Hippocampal formation (tissue), 2 donors: Measurements from ENCODE around the gene NUDT19.
"Not testable (repeated sequence)": the region's sequence is repeated elsewhere in the genome, so short reads cannot be mapped to it uniquely, and the experiment has no call there.

Source experiments
- DNase-seq, 2 donors: peaks; one replicate each; lab custom pipeline; 2025; lab: John Stamatoyannopoulos, UW

The NUDT19 gene

GRCh38 chr19:32691291-32691951 lies at the start of gene NUDT19:
NUDT19 (plus strand) TSS chr19:32691821; CDS start chr19:32691961, 140 bp downstream.
- peak; percentile 66 to 83 for DNase-seq

GRCh38 chr19:32642771-32643170 lies 48.9 kb upstream of the NUDT19 start:
- no peak for DNase-seq

DNA sequence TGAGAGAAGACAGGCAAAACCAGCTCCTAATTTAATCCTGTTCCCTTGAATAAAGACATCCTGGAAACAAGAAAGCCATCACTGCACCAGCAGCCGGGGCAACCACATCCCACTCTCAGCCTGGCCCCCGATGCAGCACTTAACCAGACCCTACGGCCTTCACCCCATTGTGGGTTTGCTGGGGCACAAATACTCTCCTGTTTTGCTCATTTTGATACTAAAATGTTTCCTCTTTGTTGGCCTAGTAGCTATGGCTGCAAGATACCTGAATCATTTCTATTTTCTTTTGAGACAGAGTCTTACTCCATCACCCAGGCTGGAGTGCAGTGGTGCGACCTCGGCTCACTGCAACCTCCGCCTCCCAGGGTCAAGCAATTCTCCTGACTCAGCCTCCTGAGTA lies 45.1 kb upstream of the NUDT19 start:
- no peak for DNase-seq

DNA sequence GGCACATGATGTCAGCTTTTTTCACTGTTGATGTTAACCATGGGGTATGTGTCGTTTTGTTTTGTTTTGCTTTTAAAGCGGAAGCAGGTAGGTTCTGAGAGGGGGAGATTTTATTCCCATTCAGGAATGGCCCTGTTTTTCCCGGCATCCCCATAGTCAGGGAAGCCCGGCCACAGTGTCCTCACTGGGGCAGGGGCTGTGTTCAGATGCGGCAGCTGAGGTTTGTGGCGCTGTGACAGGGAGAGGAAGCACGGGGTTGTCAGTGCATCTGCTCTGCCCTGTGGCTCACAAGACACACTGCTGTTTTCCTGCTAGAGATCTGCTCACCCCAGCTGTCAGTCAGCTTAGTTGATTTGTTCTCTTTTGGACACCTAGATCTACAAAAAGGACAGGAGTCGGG lies 44.3 kb upstream of the NUDT19 start:
- peak in 1 of 2 donors; percentile 1 for DNase-seq

DNA sequence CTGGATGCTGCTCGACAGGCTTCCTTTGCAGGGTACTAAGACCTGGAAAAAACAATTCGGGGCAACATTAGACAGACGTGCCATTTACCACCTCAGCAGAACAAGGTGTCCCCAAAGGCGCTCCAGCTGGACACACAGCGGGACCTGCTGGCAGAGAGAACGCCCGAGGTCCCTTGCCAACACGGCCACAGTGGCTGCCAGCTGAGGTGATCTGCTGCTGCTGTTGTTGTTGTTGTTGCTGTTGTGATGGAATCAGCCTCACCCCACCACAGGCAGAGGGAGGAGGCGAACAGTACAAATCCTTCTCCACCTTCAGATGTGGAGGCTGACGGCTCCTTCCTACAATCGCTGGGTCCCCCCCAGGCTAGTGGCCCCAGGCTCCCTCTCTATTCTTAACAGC lies 41.9 kb upstream of the NUDT19 start:
- DNase-seq, result no peak

- no peak for DNase-seq
These were observed 41.0 kb upstream of the NUDT19 start for GRCh38 chr19:32650671-32651070.

GRCh38 chr19:32651729-32652140 lies 39.9 kb upstream of the NUDT19 start:
- peak; percentile 16 to 44 for DNase-seq

GRCh38 chr19:32652331-32652730 lies 39.3 kb upstream of the NUDT19 start:
- not testable (repeated sequence) for DNase-seq

DNA sequence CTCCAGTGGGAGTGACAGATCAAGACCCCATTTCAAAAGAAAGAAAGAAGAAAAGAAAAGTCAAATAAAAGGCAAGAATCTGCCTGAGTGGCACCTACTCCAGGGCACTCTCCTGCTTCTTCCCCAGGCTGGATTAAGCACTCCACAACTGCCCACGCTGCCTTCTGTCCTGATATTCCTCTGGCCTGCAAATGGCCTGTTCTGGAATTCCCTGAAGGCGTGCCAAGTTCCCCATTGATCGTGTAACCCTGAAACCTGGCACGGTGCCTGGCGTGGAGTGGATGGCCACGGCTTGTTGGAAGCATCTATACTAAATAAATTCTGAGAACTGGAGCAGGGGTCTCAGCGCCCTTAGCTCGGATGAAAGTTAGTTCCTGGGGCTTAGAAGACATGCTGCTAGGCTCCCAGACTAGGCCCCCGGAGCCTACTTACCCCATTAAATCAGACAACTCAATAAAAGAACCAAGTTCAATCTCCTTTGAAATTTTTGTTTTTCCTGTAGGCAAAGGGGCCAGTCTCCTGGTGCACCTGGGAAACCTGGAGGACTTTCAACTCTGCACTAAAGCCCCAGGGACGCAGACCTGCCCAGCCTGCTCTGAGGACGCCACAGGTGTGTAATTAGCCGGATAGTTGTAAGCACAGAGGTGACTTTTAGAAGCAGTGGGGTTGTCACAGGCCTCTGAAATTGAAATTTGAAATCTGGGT lies 38.6 kb upstream of the NUDT19 start:
- DNase-seq, result peak; percentile 3 to 18

DNA sequence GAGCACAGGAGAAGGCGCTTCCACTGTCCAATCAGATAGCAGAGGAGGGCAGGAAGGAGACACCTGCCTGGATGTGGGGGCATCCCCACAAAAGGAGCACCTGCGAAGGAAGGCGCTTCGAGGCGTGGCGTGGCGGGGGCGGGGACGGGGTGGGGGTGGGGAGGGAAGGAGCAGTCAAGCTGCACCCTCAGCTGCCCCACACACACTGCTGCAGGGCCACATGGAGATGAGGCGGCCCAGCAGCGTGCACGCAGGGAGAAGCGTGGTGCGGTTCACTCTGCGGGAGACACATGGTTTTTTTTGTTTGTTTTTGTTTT lies 38.1 kb upstream of the NUDT19 start:
- DNase-seq, result no peak

GRCh38 chr19:32656379-32656778 lies 35.2 kb upstream of the NUDT19 start:
- not testable (repeated sequence) for DNase-seq

DNA sequence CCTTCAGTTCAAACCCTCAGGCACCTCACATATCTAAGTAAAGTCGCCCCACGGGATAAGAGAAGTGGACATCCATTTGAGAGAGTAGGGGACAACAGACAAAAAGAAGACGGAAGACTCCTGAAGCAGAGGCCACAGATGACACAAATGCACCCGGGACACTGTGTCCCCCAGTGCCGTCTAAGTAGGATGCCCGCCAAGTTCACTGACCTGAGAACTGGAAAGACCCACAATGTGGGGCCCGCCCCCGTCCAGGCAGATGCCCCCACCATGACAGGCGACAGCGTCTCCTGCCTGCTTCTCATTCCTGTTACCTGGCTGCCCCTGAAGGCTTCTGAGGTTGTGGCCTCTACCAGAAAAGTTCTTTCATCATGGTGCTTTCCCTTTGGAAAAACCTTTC lies 33.5 kb upstream of the NUDT19 start:
- no peak for DNase-seq

DNA sequence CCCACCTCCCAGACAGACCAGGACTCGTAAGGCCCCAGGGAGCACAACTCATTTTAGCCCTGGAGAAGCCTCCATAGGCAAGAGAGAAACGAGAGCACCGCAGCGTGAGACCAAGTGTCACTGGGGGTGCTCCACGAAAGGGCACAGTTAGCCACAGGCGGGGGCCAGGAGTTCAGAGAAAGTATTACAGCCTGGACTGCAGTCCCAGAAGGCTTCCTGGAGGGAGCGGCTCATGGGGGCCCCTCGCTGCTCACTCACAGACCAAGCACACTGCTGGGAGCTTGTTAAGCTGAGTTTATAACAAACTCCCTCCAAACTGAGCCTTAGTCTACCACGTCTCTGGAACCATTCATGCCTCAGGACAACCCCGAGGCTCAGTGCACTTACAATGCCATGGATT lies 33.1 kb upstream of the NUDT19 start:
- DNase-seq, result no peak

GRCh38 chr19:32661318-32661717 lies 30.3 kb upstream of the NUDT19 start:
- DNase-seq, result no peak

DNA sequence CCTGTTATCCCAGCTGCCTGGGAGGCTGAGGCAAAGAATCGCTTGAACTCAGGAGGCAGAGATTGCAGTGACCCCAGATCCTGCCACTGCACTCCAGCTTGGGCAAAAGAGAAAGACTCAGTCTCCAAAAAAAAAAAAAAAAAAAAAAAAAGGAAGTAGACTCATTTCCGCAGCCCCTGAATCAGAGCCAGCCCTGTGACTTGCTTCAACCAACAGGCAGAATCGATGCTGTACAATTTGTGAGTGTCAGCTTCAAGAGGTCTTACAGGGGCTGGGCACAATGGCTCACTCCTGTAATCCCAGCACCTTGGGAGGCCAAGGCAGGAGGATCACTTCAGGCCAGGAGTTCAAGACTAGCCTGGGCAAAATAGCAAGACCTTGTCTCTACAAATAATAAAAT lies 29.4 kb upstream of the NUDT19 start:
- DNase-seq, result no peak

- no peak for DNase-seq
These were observed 25.5 kb upstream of the NUDT19 start for GRCh38 chr19:32666084-32666483.

DNA sequence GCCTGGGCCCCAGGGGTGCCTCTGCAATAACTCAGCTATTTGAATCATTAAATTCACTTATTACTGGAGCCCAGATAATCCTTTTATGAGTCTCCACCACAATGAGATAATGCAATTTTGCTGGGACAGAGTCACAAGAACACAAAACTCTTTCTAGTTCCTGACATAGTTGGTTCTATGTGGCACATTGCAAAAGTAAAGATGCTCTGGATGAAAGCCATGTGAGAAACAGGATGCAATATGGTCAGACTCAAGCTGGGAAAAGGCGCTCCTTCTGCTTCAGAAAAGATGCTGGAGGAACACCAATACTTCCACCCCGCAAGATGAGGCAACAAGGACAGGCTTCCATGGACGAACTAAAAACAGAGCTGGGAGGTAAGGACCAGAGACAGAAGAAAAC lies 22.3 kb upstream of the NUDT19 start:
- no peak for DNase-seq

GRCh38 chr19:32671883-32672593 lies 19.6 kb upstream of the NUDT19 start:
- no peak for DNase-seq

DNA sequence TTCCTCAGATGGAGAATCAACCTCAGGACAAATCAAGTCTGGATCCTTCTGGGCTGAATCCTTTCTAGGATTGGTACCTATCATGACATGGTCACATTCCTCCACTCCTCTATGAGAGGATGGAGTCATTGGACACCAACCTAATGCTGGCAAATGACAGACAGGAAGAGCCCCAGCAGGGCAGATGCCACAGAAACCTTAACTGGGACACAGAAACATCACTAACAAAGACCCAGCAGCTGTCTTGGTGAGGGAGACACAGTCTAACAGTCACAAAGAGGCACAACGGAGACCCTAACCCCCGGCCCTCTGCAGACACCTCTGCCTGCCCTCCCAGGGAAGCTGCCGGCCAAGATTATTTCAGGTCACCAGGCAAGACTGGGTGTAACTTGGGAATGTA lies 18.8 kb upstream of the NUDT19 start:
- no peak for DNase-seq

- DNase-seq, result no peak
These were observed 18.0 kb upstream of the NUDT19 start for GRCh38 chr19:32673573-32673972.

DNA sequence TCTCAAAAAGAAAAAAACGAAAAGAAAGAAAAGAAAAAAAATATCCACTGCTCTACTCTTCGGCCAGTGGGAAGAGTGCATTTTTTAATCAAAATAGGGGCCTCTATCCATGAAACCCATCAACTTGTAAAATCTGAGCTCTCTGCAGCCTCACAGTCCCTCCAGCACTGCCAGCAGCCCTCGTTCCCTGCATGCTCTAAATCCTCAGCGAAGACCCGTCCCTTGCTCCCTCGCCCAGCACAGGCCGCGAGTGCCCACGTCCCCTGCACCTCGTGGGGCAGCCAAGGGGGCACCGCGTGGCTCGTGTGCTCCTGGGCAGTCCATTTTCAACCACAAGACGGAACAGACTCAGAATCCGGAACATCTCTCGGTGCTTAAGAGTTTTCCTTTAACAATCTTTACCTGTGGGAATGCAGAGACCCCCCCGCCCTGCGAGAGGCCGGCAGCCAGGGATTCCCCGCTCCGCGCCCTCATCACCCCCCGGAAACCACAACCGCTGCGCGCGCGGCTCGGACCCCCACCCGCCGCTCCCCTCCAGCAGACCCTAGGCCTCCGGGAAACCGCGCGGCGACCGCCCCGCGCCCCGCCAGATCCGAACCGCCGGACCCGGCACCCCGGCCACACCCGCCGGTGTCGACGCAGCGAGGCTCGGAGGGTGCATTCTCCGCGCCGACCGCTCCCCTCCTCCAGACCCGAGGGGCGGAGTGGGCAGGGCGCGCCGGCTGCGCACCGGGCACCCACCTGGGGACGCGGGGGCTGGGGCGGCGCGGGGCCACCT lies 17.3 kb upstream of the NUDT19 start:
- no peak for DNase-seq

DNA sequence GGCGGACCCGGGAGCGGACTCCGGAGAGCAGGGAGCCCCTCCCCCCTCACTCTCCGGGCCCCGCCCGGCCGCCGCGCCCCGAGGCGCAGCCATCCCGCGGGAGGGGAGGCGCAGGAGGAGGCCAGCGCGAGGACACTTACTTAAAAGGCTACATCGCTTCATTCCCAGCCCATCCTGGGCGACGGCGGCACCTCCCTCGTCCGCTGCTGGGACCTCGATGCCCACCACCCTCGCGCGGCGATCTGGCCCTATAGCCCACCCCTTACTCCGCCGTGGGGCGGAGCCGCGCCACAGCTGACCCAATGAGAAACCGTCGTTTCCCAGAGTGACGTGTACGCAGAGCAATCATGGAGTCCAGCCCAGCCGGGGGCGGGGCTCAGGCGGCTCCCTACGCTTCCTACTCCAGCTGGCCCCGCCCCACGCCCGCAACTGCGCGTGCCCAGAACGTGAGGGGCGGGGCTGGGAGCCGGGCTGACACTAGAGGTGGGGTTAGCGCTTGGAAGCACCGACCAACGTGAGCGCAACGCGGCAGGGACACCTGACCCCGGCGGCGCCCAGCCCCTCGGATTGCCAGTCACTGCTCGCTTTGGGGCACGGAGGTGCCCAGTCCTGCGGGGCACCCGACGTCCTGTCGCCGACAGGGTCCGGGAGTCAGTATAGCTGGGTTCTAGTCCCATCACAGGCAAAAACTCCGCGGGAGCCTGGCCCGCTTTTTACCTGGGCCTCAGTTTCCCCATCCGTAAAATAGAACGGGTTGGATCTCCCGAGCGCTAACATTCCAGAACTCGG lies 16.5 kb upstream of the NUDT19 start, which contains the start of gene ANKRD27:
ANKRD27 (minus strand) TSS at position 250 of the 789 bp plus-strand sequence. CDS start 16,165 bp downstream, outside the sequence.
- DNase-seq, result peak; percentile 97 to 98
